H9 (cell line): ENCODE measurements around the gene BACH2. TPM values are rescaled to one million over a fixed set of nuclear protein-coding genes. Genes with fewer than 3 reads are reported as not detected.

Source experiments
- DNase-seq: peaks from one replicate; pipeline ENCODE4 v3.0.0-alpha.2; 2017
- H2AFZ ChIP-seq: one replicate; pipeline ENCODE4 v1.6.1; 2013; ENCODE audit warnings: mild to moderate bottlenecking, low read length, control low read depth, moderate library complexity
- H2AK5ac ChIP-seq: 2 replicates; pipeline ENCODE4 v1.6.1; 2013; ENCODE audit warnings: low read length, control low read depth, mixed read lengths; ENCODE audit not compliant: insufficient read length
- H2BK120ac ChIP-seq: one replicate; pipeline ENCODE4 v1.6.1; 2013; ENCODE audit warnings: low read depth, mild to moderate bottlenecking, low read length, control low read depth, inconsistent platforms; ENCODE audit not compliant: poor library complexity, severe bottlenecking
- H2BK12ac ChIP-seq: 2 replicates; pipeline ENCODE4 v1.6.1; 2013; ENCODE audit warnings: low read length, control low read depth, mixed read lengths, low read depth; ENCODE audit not compliant: insufficient read length
- H2BK15ac ChIP-seq: 2 replicates; pipeline ENCODE4 v1.6.1; 2013; ENCODE audit warnings: low read depth, low read length, control low read depth
- H2BK20ac ChIP-seq: one replicate; pipeline ENCODE4 v1.6.1; 2013; ENCODE audit warnings: low read depth, mild to moderate bottlenecking, low read length, control low read depth, inconsistent platforms; ENCODE audit not compliant: poor library complexity, severe bottlenecking
- H2BK5ac ChIP-seq: 2 replicates; pipeline ENCODE4 v1.6.1; 2013; ENCODE audit warnings: low read length, control low read depth, mixed read lengths; ENCODE audit not compliant: insufficient read length
- H3K14ac ChIP-seq: 2 replicates; pipeline ENCODE4 v1.6.1; 2013; ENCODE audit warnings: low read length, control low read depth; ENCODE audit not compliant: insufficient read depth
- H3K18ac ChIP-seq: 2 replicates; pipeline ENCODE4 v1.6.1; 2013; ENCODE audit warnings: low read depth, mild to moderate bottlenecking, mixed read lengths, low read length, control low read depth; ENCODE audit not compliant: insufficient read length
- H3K23ac ChIP-seq: 2 replicates; pipeline ENCODE4 v1.6.1; 2013; ENCODE audit warnings: low read length, control low read depth, mixed read lengths, low read depth; ENCODE audit not compliant: insufficient read length
- H3K23me2 ChIP-seq: 2 replicates; pipeline ENCODE4 v1.6.1; 2013; ENCODE audit warnings: low read depth, mild to moderate bottlenecking, mixed read lengths, low read length, control low read depth; ENCODE audit not compliant: insufficient read length, poor library complexity, severe bottlenecking
- H3K27ac ChIP-seq: 2 replicates; pipeline ENCODE4 v1.5.1; 2013; ENCODE audit warnings: low read length, control low read depth, mixed read lengths, low read depth; ENCODE audit not compliant: insufficient read length
- H3K27me3 ChIP-seq: 2 replicates; pipeline ENCODE4 v1.6.1; 2013; ENCODE audit warnings: low read length, control low read depth, inconsistent platforms; ENCODE audit not compliant: insufficient read depth
- H3K4ac ChIP-seq: 2 replicates; pipeline ENCODE4 v1.6.1; 2013; ENCODE audit warnings: low read depth, mild to moderate bottlenecking, control low read depth, inconsistent platforms, low read length, moderate library complexity
- H3K4me1 ChIP-seq: 2 replicates; pipeline ENCODE4 v1.6.1; 2013; ENCODE audit warnings: low read length, control low read depth, inconsistent platforms; ENCODE audit not compliant: insufficient read depth
- H3K4me2 ChIP-seq: 2 replicates; pipeline ENCODE4 v1.6.1; 2013; ENCODE audit warnings: low read length, control low read depth, mixed read lengths; ENCODE audit not compliant: insufficient read length, insufficient read depth
- H3K56ac ChIP-seq: 2 replicates; pipeline ENCODE4 v1.6.1; 2013; ENCODE audit warnings: low read depth, mild to moderate bottlenecking, mixed read lengths, low read length, control low read depth; ENCODE audit not compliant: insufficient read length
- H3K79me1 ChIP-seq: 2 replicates; pipeline ENCODE4 v1.6.1; 2013; ENCODE audit warnings: low read depth, mild to moderate bottlenecking, moderate library complexity, low read length, control low read depth, inconsistent platforms; ENCODE audit not compliant: insufficient read depth, poor library complexity, severe bottlenecking
- H3K79me2 ChIP-seq: 2 replicates; pipeline ENCODE4 v1.6.1; 2013; ENCODE audit warnings: low read length, control low read depth, inconsistent platforms; ENCODE audit not compliant: insufficient read depth
- H3K9ac ChIP-seq: 2 replicates; pipeline ENCODE4 v1.6.1; 2013; ENCODE audit warnings: low read length, control low read depth, mixed read lengths; ENCODE audit not compliant: insufficient read length; ENCODE audit errors: extremely low read depth
- H3K9me3 ChIP-seq: one replicate; pipeline ENCODE4 v1.6.1; 2013; ENCODE audit warnings: low read depth, low read length, inconsistent platforms; ENCODE audit not compliant: control insufficient read depth
- H3T11ph ChIP-seq: one replicate; pipeline ENCODE4 v1.6.1; 2013; ENCODE audit warnings: mild to moderate bottlenecking, low read length, control low read depth, inconsistent platforms
- H4K20me1 ChIP-seq: one replicate; pipeline ENCODE4 v1.6.1; 2013; ENCODE audit not compliant: control insufficient read depth, insufficient read length, insufficient read depth
- H4K5ac ChIP-seq: 2 replicates; pipeline ENCODE4 v1.6.1; 2013; ENCODE audit warnings: low read depth, mild to moderate bottlenecking, mixed read lengths, low read length, control low read depth; ENCODE audit not compliant: insufficient read length
- H4K8ac ChIP-seq: replicated peaks from 2 replicates; pipeline ENCODE4 v1.6.1; 2013; ENCODE audit warnings: low read length, control low read depth, mixed read lengths, low read depth; ENCODE audit not compliant: insufficient read length
- H4K91ac ChIP-seq: 2 replicates; pipeline ENCODE4 v1.6.1; 2013; ENCODE audit warnings: low read depth, mild to moderate bottlenecking, moderate library complexity, mixed read lengths, low read length, control low read depth; ENCODE audit not compliant: insufficient read length
- H3K27ac Mint-ChIP-seq, 3 experiments: 2 replicates in 2 of 3; 3 replicates in 1 of 3; pipeline ENCODE4 v1.8.0; 2020 to 2021; ENCODE audit warnings: mixed read lengths in 3 of 3, mild to moderate bottlenecking in 1 of 3, moderate library complexity in 1 of 3
- H3K27me3 Mint-ChIP-seq: 2 replicates; pipeline ENCODE4 v1.8.0; 2021; ENCODE audit warnings: low read depth, mild to moderate bottlenecking, moderate library complexity, mixed read lengths
- H3K36me3 Mint-ChIP-seq, 3 experiments: 2 replicates in 2 of 3; 3 replicates in 1 of 3; pipeline ENCODE4 v1.8.0; 2020 to 2021; ENCODE audit warnings: low read depth in 3 of 3, mixed read lengths in 3 of 3; ENCODE audit not compliant: insufficient read depth in 1 of 3
- H3K4me1 Mint-ChIP-seq, 2 experiments: 2 replicates each; pipeline ENCODE4 v1.8.0; 2020; ENCODE audit warnings: mixed read lengths in 2 of 2
- H3K4me3 Mint-ChIP-seq, 2 experiments: 2 replicates in 1 of 2; 3 replicates in 1 of 2; pipeline ENCODE4 v1.8.0; 2020 to 2021; ENCODE audit warnings: mild to moderate bottlenecking in 2 of 2, mixed read lengths in 2 of 2, moderate library complexity in 1 of 2
- H3K9me3 Mint-ChIP-seq, 2 experiments: 2 replicates in 1 of 2; 3 replicates in 1 of 2; pipeline ENCODE4 v1.8.0; 2020; ENCODE audit warnings: mild to moderate bottlenecking in 2 of 2, mixed read lengths in 2 of 2, moderate library complexity in 1 of 2
- CTCF ChIP-seq: fragments of 200-600 bp; sonication (generic); conservative IDR thresholded peaks from 3 replicates; pipeline ENCODE4 v1.8.0; 2021; ENCODE audit warnings: antibody characterized with exemption, mild to moderate bottlenecking
- whole genome bisulfite sequencing: extraction: QIAGEN DNeasy Blood & Tissue Kit; methylation state at CpG from one replicate; pipeline ENCODE4 v1.1.7; 2013; ENCODE audit warnings: missing lambda C conversion rate, low lambda C conversion rate, mixed read lengths; ENCODE audit not compliant: insufficient read length; ENCODE audit errors: extremely low coverage; 5-methylcytosine and 5-hydroxymethylcytosine counted together
- total RNA-seq: library from RNA; stranded (reverse); gene quantifications from 2 replicates; pipeline ENCODE4 v1.2.1, GENCODE V29; 2021

The BACH2 gene
- total RNA-seq, 1 experiment from 2014 or later = 2.0 TPM

GRCh38 chr6:89952686-89953085 lies 344.0 kb downstream of the BACH2 start:
- no peaks in the 10 kb centered on the region for H3K9me3 ChIP-seq
- no peak overlapping the region for H2BK12ac ChIP-seq
- no CpG with 5 or more reads among the region's 4 CpGs for WGBS
- DNase-seq = no peak
- H3K56ac ChIP-seq = no peak overlapping the region
- H3K4ac ChIP-seq = no peak overlapping the region
- Mint-ChIP-seq H3K4me3 (no peak overlapping the region), H3K27me3 (no peaks in the 10 kb centered on the region; the same call in none of the 2 replicates), H3K4me1 (peaks cover 0 to 4% of the 10 kb centered on the region in 2 experiments; a peak in 3 of 4 replicates), H3K9me3 (no peaks in the 10 kb centered on the region), H3K36me3 (no peaks in the 10 kb centered on the region), H3K27ac (no peak overlapping the region)
- H3K4me1 ChIP-seq = no peaks in the 10 kb centered on the region
- no peaks in the 10 kb centered on the region for H3K79me1 ChIP-seq
- H3K23ac ChIP-seq = no peak overlapping the region
- H3K9ac ChIP-seq = no peak overlapping the region
- no peak overlapping the region for H2AFZ ChIP-seq
- no peaks in the 10 kb centered on the region for H3K27me3 ChIP-seq
- H4K8ac ChIP-seq = no peak overlapping the region
- H4K20me1 ChIP-seq = no peaks in the 10 kb centered on the region
- no peak overlapping the region for H2BK15ac ChIP-seq
- no peak overlapping the region for H3K18ac ChIP-seq
- no peak for TF ChIP-seq CTCF
- H3K27ac ChIP-seq = no peak overlapping the region
- no peak overlapping the region for H4K5ac ChIP-seq
- no peak overlapping the region for H3K14ac ChIP-seq
- no peaks in the 10 kb centered on the region for H3K23me2 ChIP-seq
- no peak overlapping the region for H2BK120ac ChIP-seq
- no peak overlapping the region for H3T11ph ChIP-seq
- H2AK5ac ChIP-seq = no peak overlapping the region
- no peak overlapping the region for H2BK20ac ChIP-seq
- H3K79me2 ChIP-seq = no peaks in the 10 kb centered on the region
- no peak overlapping the region for H3K4me2 ChIP-seq
- no peak overlapping the region for H4K91ac ChIP-seq
- H2BK5ac ChIP-seq = no peak overlapping the region
